Activated T-helper 1 cell treated with anti-CD3 and anti-CD28 coated beads, Interleukin-12 subunit alpha, Interleukin-12 subunit beta, Interleukin-2, Interleukin-4 antibody, amounts not matched to agents 30 ng/mL and 10 ng/mL and 1 ng/mL, durations not matched to agents 14 hours and 24 hours and 36 hours (primary cell): ENCODE results near the gene BNIPL. TPM values are rescaled to one million over a fixed set of nuclear protein-coding genes. Genes with fewer than 3 reads are reported as not detected.
A peak's percentile ranks its signal among the peaks of the same experiment; 100 is the strongest.

ENCODE experiments used
- DNase-seq: peaks from one replicate; pipeline ENCODE4 v3.0.0; 2021; ENCODE audit warnings: low spot score
- H3K27ac Mint-ChIP-seq: one replicate; pipeline ENCODE4 v1.8.0; 2021; ENCODE audit warnings: mild to moderate bottlenecking, mixed read lengths
- H3K27me3 Mint-ChIP-seq: one replicate; pipeline ENCODE4 v1.8.0; 2022; ENCODE audit warnings: mild to moderate bottlenecking, moderate library complexity, mixed read lengths; ENCODE audit not compliant: insufficient read depth
- H3K36me3 Mint-ChIP-seq: one replicate; pipeline ENCODE4 v1.8.0; 2021; ENCODE audit warnings: low read depth, mixed read lengths
- H3K4me1 Mint-ChIP-seq: one replicate; pipeline ENCODE4 v1.8.0; 2021; ENCODE audit warnings: low read depth, mixed read lengths
- H3K4me3 Mint-ChIP-seq: one replicate; pipeline ENCODE4 v1.8.0; 2021; ENCODE audit warnings: mild to moderate bottlenecking, moderate library complexity, mixed read lengths
- H3K9me3 Mint-ChIP-seq: one replicate; pipeline ENCODE4 v1.8.0; 2021; ENCODE audit warnings: mixed read lengths
- intact Hi-C: fragments of 100-400 bp; cut with micrococcal nuclease; formaldehyde crosslinking; loops from one replicate; pipeline ENCODE4 v1.15.1; 2024
- total RNA-seq: library from RNA; stranded (reverse); gene quantifications from 2 replicates; pipeline ENCODE4 v1.2.3, GENCODE V29; 2022

Gene BNIPL, protein sequence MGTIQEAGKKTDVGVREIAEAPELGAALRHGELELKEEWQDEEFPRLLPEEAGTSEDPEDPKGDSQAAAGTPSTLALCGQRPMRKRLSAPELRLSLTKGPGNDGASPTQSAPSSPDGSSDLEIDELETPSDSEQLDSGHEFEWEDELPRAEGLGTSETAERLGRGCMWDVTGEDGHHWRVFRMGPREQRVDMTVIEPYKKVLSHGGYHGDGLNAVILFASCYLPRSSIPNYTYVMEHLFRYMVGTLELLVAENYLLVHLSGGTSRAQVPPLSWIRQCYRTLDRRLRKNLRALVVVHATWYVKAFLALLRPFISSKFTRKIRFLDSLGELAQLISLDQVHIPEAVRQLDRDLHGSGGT
- total RNA-seq = 0.70 and 0.73 TPM in 2 replicates

- no peak within 1 kb of the TSS for H3K4me3 Mint-ChIP-seq
- no peak within 1 kb of the TSS for H3K27ac Mint-ChIP-seq
- no peaks in the 10 kb centered on the region for H3K27me3 Mint-ChIP-seq
- intact Hi-C loops = no loop called here
- H3K4me1 Mint-ChIP-seq = no peaks in the 10 kb centered on the region
- no peak for DNase-seq
- H3K9me3 Mint-ChIP-seq = no peaks in the 10 kb centered on the region
- peaks cover 32% of the 10 kb centered on the region for H3K36me3 Mint-ChIP-seq
Observed at GRCh38 chr1:151036356-151036755, at the start of gene BNIPL. BNIPL (plus strand) TSS chr1:151036586; CDS start chr1:151036726, 140 bp downstream.

GRCh38 chr1:150987924-150988323 lies 48.5 kb upstream of the BNIPL start:
- no peaks in the 10 kb centered on the region for H3K9me3 Mint-ChIP-seq

GRCh38 chr1:150992626-150993025 lies 43.8 kb upstream of the BNIPL start:
- H3K4me1 Mint-ChIP-seq = peaks cover 8% of the 10 kb centered on the region
- no peak for DNase-seq
- intact Hi-C loops = no loop called here
- no peaks in the 10 kb centered on the region for H3K27me3 Mint-ChIP-seq
- peaks cover 5% of the 10 kb centered on the region for H3K36me3 Mint-ChIP-seq
- H3K4me3 Mint-ChIP-seq = no peak overlapping the region
- H3K27ac Mint-ChIP-seq = no peak overlapping the region
- H3K9me3 Mint-ChIP-seq = no peaks in the 10 kb centered on the region

More at GRCh38 chr1:150987924-150988323, 48.5 kb upstream of the BNIPL start:
- Mint-ChIP-seq H3K27me3 (no peaks in the 10 kb centered on the region), H3K4me3 (no peak overlapping the region), H3K36me3 (no peaks in the 10 kb centered on the region), H3K27ac (no peak overlapping the region), H3K4me1 (no peaks in the 10 kb centered on the region)
- DNase-seq = no peak
- intact Hi-C loops = no loop called here

DNA sequence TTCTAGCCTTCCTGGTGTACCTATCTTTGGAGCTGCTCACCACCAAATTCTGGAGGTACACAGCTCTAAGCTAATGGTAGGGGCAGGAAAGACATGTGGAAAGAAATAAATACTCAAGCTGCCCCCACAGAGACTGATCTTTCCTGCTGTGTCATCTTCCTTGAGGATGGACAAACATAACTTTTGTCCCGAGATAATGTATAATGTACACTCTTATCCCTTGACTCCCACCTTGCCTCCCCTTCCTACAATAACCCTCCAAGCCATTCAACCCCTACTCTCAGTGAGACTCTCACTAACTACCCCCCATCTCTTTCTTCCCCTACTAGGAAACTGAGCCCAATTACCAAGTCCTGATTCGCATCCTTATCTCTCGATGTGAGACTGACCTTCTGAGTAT lies 42.1 kb upstream of the BNIPL start:
- peaks cover 8% of the 10 kb centered on the region for H3K4me1 Mint-ChIP-seq
- H3K27me3 Mint-ChIP-seq = no peaks in the 10 kb centered on the region
- intact Hi-C loops = no loop called here
- no peak overlapping the region for H3K4me3 Mint-ChIP-seq
- H3K36me3 Mint-ChIP-seq = peaks cover 5% of the 10 kb centered on the region
- H3K9me3 Mint-ChIP-seq = no peaks in the 10 kb centered on the region
- no peak for DNase-seq
- no peak overlapping the region for H3K27ac Mint-ChIP-seq

DNA sequence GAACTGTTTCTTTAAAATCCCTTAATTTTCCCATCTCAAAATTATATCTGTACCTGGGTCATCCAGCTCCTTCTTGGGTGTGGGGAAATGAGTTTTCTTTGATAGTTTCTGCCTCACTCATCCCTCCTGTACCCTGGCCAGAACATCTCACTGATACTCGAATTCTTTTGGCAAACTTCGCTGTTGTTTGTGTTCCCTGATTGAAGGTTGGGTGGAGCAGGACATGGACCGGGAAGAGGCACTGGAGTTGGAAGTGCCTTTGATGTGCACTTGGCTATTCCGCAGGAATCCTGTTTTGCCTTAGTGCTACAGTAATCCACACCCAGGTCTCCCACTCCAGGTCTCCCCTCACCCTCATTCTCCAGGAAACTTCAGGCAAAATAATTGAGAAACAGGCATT lies 40.9 kb upstream of the BNIPL start:
- intact Hi-C loops = loop anchor here (5.0 kb wide), 1 partner anchor 738 kb away; the partner anchor contains the start of gene CA14
- no peak overlapping the region for H3K27ac Mint-ChIP-seq
- DNase-seq = no peak
- H3K27me3 Mint-ChIP-seq = no peaks in the 10 kb centered on the region
- no peaks in the 10 kb centered on the region for H3K9me3 Mint-ChIP-seq
- no peak overlapping the region for H3K4me3 Mint-ChIP-seq
- peaks cover 8% of the 10 kb centered on the region for H3K4me1 Mint-ChIP-seq
- H3K36me3 Mint-ChIP-seq = peaks cover 7% of the 10 kb centered on the region

DNA sequence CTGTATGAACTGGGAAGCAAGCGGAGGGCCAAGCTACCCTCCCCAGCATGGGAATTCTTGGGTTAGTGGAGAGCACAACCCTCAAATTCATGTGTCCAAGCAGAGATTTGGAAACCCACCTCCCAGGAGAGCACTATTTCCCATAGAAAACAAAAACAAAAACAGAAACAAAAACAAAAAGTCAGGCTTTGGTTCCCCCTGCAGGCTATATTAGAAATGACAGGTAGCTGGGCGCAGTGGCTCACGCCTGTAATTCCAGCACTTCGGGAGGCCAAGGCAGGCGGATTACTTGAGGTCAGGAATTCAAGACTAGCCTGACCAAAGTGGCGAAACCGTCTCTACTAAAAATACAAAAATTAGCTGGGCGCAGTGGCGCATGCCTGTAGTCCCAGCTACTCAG lies 40.5 kb upstream of the BNIPL start:
- peak; percentile 20 for DNase-seq

DNA sequence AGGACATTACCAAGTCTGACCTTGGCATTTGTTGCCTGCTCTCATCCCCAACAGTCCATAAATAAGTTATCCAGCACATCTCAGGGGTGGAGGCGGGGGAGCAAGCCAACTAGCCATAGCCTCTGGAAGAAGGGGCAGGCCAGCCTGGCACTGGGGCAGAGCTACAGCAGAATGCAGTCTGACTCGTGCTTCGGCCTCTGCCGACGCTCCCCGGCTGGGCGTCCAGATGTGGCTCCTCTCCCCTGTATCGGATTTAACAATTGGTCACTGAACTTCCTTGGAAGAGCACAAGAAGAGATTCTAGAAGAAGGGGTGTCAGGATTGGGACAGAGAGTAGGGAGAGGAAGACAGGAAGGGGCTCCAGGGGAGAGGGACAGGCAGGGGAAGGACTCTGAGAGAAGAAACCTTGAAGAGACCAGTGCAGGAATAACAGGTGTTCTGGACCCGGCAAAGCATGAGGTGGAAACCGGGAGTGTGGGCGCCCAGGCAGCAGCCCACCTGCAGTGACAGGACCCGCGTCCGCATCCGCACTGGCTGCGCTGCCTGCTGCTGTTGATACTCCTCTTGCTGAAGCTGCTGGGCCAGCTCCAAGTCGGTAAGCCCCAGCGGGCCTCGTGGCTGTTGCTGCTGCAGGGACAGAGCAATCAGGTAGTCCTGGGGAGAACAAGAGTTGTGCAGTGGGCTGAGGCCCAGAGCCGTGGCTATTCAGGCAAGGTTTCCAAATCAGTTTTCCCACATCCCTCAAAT lies 39.1 kb upstream of the BNIPL start:
- intact Hi-C loops = loop anchor here (5.0 kb wide), 1 partner anchor 740 kb away; the partner anchor contains the start of gene CA14
- DNase-seq = no peak
- Mint-ChIP-seq H3K9me3 (no peaks in the 10 kb centered on the region), H3K27me3 (no peaks in the 10 kb centered on the region), H3K4me3 (no peak overlapping the region), H3K4me1 (peaks cover 18% of the 10 kb centered on the region), H3K36me3 (peaks cover 17% of the 10 kb centered on the region), H3K27ac (peak overlapping the region; percentile 4)

More for the DNA sequence above, 40.5 kb upstream of the BNIPL start:
- intact Hi-C loops = loop anchor here (1.0 to 5.0 kb wide), 3 partner anchors 12 to 739 kb away; partner anchors contain the start of genes CA14 and PRUNE1
- peaks cover 10% of the 10 kb centered on the region for H3K36me3 Mint-ChIP-seq
- H3K4me1 Mint-ChIP-seq = peaks cover 8% of the 10 kb centered on the region
- H3K4me3 Mint-ChIP-seq = no peak overlapping the region
- H3K27me3 Mint-ChIP-seq = no peaks in the 10 kb centered on the region
- H3K9me3 Mint-ChIP-seq = no peaks in the 10 kb centered on the region
- no peak overlapping the region for H3K27ac Mint-ChIP-seq

DNA sequence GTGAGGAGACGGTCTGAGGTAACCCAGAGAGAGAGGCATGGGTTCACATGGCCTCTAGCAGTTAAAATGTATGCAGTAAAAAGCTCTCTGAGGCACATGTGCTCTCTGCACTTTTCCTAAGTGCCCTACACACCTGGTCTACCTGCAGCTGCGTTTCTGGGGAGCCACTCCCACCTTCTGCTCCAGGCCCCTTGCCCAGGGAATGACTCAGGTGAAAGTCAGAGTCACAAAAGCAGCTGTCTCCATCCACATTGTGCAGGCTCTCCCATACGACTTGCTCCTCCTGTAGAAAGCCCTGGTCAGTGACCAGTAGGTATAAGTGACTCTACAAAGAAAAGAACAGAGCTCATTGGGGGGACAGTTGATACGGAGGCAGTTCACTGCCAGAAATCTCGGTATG lies 38.4 kb upstream of the BNIPL start:
- Mint-ChIP-seq H3K4me1 (peaks cover 24% of the 10 kb centered on the region), H3K4me3 (no peak overlapping the region), H3K27ac (no peak overlapping the region), H3K9me3 (no peaks in the 10 kb centered on the region), H3K27me3 (no peaks in the 10 kb centered on the region), H3K36me3 (peaks cover 22% of the 10 kb centered on the region)
- DNase-seq = no peak
- intact Hi-C loops = loop anchor here (5.0 kb wide), 1 partner anchor 741 kb away; the partner anchor contains the start of gene CA14

GRCh38 chr1:150999051-150999674 lies 37.2 kb upstream of the BNIPL start:
- no peaks in the 10 kb centered on the region for H3K9me3 Mint-ChIP-seq
- no peaks in the 10 kb centered on the region for H3K27me3 Mint-ChIP-seq
- no peak overlapping the region for H3K4me3 Mint-ChIP-seq
- peaks cover 23% of the 10 kb centered on the region for H3K36me3 Mint-ChIP-seq
- DNase-seq = no peak
- H3K4me1 Mint-ChIP-seq = peaks cover 36% of the 10 kb centered on the region
- intact Hi-C loops = loop anchor here (5.0 kb wide), 1 partner anchor 742 kb away; the partner anchor contains the start of gene CA14
- no peak overlapping the region for H3K27ac Mint-ChIP-seq

DNA sequence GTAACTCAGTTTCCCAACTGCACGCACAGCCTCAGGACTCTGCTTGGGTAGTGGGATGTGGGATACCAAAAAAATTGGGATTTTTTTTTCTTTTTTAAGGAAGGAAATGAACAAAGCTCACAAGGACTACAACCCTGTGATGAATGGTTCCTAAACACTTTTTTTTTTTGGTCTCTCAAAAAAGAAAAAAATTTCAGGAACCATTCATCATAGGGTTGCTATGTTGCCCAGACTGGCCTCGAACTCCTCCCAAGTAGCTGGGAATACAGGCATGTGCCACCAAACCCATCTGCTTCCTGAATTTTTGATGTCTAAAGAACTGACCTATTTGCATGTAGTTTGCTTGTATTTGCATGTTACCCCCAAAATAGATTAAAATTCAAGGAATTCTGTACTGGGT lies 36.5 kb upstream of the BNIPL start:
- no peaks in the 10 kb centered on the region for H3K9me3 Mint-ChIP-seq
- H3K4me3 Mint-ChIP-seq = no peak overlapping the region
- peaks cover 44% of the 10 kb centered on the region for H3K4me1 Mint-ChIP-seq
- no peak overlapping the region for H3K27ac Mint-ChIP-seq
- peaks cover 23% of the 10 kb centered on the region for H3K36me3 Mint-ChIP-seq
- intact Hi-C loops = loop anchor here (5.0 to 10.0 kb wide), 2 partner anchors 125 to 743 kb away; partner anchors contain the start of genes ARNT and CA14
- DNase-seq = no peak
- no peaks in the 10 kb centered on the region for H3K27me3 Mint-ChIP-seq

DNA sequence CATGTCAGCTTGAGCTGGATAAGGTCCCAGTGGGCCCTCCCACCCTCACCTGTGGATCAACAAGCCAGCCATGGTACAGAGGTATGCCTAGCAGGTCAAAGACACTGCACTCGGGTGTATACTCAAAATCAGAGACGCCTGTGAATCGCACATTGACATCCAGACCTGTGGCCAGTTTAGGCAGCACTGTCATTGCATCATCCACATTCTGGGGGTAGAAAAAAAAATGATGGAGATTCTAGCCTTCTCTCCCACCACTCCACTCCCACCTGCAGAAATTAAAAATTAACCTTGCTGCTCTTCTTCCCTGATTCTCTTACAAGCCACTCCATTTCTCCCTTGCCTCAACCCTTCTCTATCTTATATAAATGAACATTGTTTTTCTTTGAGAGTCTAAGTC lies 36.0 kb upstream of the BNIPL start:
- H3K36me3 Mint-ChIP-seq = peaks cover 23% of the 10 kb centered on the region
- H3K4me3 Mint-ChIP-seq = no peak overlapping the region
- H3K27me3 Mint-ChIP-seq = no peaks in the 10 kb centered on the region
- no peak for DNase-seq
- H3K9me3 Mint-ChIP-seq = no peaks in the 10 kb centered on the region
- H3K4me1 Mint-ChIP-seq = peaks cover 48% of the 10 kb centered on the region
- H3K27ac Mint-ChIP-seq = no peak overlapping the region
- intact Hi-C loops = loop anchor here (10.0 kb wide), 1 partner anchor 126 kb away; the partner anchor contains the start of gene ARNT

- peaks cover 23% of the 10 kb centered on the region for H3K36me3 Mint-ChIP-seq
- H3K4me1 Mint-ChIP-seq = peaks cover 53% of the 10 kb centered on the region
- H3K4me3 Mint-ChIP-seq = peak overlapping the region; percentile 45
- no peaks in the 10 kb centered on the region for H3K9me3 Mint-ChIP-seq
- intact Hi-C loops = loop anchor here (10.0 kb wide), 1 partner anchor 127 kb away; the partner anchor contains the start of gene ARNT
- no peak for DNase-seq
- H3K27me3 Mint-ChIP-seq = no peaks in the 10 kb centered on the region
- H3K27ac Mint-ChIP-seq = peak overlapping the region; percentile 61
Observed at GRCh38 chr1:151001602-151002001, 34.8 kb upstream of the BNIPL start.
